PC-9 (cell line): Measurements from ENCODE around the gene DNAJB13.

ENCODE experiments used
- CTCF ChIP-seq: fragments of 200-600 bp; sonication (generic); conservative IDR thresholded peaks from 2 replicates; pipeline ENCODE4 v1.6.1; 2017; ENCODE audit warnings: mixed run types, antibody characterized with exemption, mild to moderate bottlenecking, moderate library complexity
- EZH2 ChIP-seq: fragments of 200-600 bp; sonication (generic); IDR thresholded peaks from 2 replicates; pipeline ENCODE4 v1.8.0; 2017; ENCODE audit warnings: antibody characterized with exemption, low read depth

DNA sequence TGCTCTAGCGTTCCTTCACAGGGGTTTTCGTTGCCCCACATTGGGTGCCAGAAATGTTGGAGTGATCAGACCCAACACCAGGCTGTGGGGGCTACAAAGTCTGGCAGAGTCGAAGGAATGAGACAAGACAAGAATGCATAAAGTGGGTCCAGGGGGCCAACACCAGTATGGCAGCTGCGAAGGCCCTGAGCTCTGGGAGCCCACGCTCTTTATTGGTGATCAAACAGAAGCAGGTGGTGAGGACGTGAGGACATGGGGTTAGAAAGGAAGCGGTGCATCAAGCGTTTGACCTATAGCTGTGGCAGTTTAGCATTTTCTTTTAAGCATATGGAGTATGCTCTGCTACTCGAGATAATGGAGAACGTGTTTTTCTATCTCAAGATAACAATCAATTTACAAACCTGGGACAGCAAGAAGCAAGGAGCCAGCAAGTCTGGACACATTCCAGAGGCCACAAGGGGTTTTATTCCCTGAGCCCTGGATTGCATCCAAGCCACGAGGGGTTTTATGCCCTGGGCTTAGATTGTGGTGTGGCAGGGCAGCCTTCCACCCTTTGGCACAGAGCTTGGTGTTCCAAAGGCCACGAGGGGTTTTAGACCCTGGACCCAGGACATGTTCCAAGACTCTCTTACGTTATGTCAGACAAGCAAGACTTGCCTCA lies 3.9 kb upstream of the DNAJB13 start:
- no peak for TF ChIP-seq CTCF
- no peak for TF ChIP-seq EZH2
